Thyroid gland (tissue), 4 donors: ENCODE results near the gene LRRC36. TPM values are rescaled to one million over a fixed set of nuclear protein-coding genes. Genes with fewer than 3 reads are reported as not detected.
A peak's percentile ranks its signal among the peaks of the same experiment; 100 is the strongest.

ENCODE experiments used
- DNase-seq, 2 donors: peaks; one replicate each; pipeline ENCODE4 v3.0.0-alpha.2; 2019
- H3K27ac ChIP-seq, 3 donors: fragments of 200-600 bp; sonication (generic); 1 replicate in 2 of 3; 2 replicates in 1 of 3; pipeline ENCODE4 v1.5.1; 2016 to 2019; ENCODE audit warnings: mild to moderate bottlenecking in 1 of 3, moderate library complexity in 1 of 3
- H3K27me3 ChIP-seq: fragments of 200-600 bp; sonication (generic); one replicate; pipeline ENCODE4 v1.5.1; 2019
- H3K36me3 ChIP-seq, 2 donors: fragments of 200-600 bp; sonication (generic); one replicate each; pipeline ENCODE4 v1.5.1; 2016 to 2019
- H3K4me1 ChIP-seq, 2 donors: fragments of 200-600 bp; sonication (generic); one replicate each; pipeline ENCODE4 v1.5.1; 2017 to 2019
- H3K4me3 ChIP-seq, 3 donors: fragments of 200-600 bp; sonication (generic); replicated peaks in 1 of 3; 1 replicate in 2 of 3; 2 replicates in 1 of 3; pipeline ENCODE4 v1.5.1; 2016; ENCODE audit warnings: mild to moderate bottlenecking in 1 of 3
- H3K9me3 ChIP-seq: fragments of 200-600 bp; sonication (generic); one replicate; pipeline ENCODE4 v1.5.1; 2017
- CTCF ChIP-seq, 6 experiments: fragments of 200-600 bp in 3 of 6; fragments of 450-650 bp in 3 of 6; sonication (generic) in 3 of 6; IDR thresholded peaks; one replicate each; pipeline ENCODE4 v1.5.1; 2016 to 2019; ENCODE audit warnings: antibody characterized with exemption in 6 of 6, mild to moderate bottlenecking in 2 of 6, inconsistent platforms in 1 of 6, moderate library complexity in 1 of 6
- POLR2A ChIP-seq, 2 donors: fragments of 450-650 bp; IDR thresholded peaks; one replicate each; pipeline ENCODE4 v1.6.1; 2017; ENCODE audit warnings: antibody characterized with exemption in 2 of 2, mild to moderate bottlenecking in 2 of 2, moderate library complexity in 1 of 2
- WGBS, 2 donors: methylation state at CpG; one replicate each; pipeline ENCODE4 v1.1.5; 2017; 5-methylcytosine and 5-hydroxymethylcytosine counted together
- intact Hi-C: fragments of 100-400 bp; cut with DNase I; formaldehyde crosslinking; loops from one replicate; pipeline ENCODE4 v1.15.1; 2023
- small RNA-seq: library from RNA; depleted of rRNA; stranded (forward); fragments of <200 nt; gene quantifications from one replicate; pipeline ENCODE3, GENCODE V24; 2016
- total RNA-seq, 4 donors: library from RNA; depleted of rRNA; stranded (reverse); fragments of >200 nt; gene quantifications; one replicate each; pipeline ENCODE4 v1.2.3, GENCODE V29; 2016

LRRC36 gene
- total RNA-seq, 4 donors from 2014 or later, result 0.22 TPM; not detected in 3

GRCh38 chr16:67433131-67433719, 106.6 kb downstream of the LRRC36 start:
- H3K27ac ChIP-seq, result peak overlapping the region; percentile 87 to 91 (median 90)
- 70 to 77% methylated on average over 5 of the region's 5 CpGs for WGBS, 2 donors

More at GRCh38 chr16:67433131-67433719, 106.6 kb downstream of the LRRC36 start:
- Histone ChIP-seq H3K27me3 (no peaks in the 10 kb centered on the region), H3K9me3 (no peaks in the 10 kb centered on the region), H3K4me1 (peaks cover 56 to 79% of the 10 kb centered on the region in 2 donors), H3K36me3 (peaks cover 9 to 13% of the 10 kb centered on the region in 2 donors), H3K4me3 (no peak overlapping the region)
- peak; percentile 76 to 78 for DNase-seq
- no peak for TF ChIP-seq POLR2A (IDR thresholded peaks at IDR 0.05)
- TF ChIP-seq CTCF (IDR thresholded peaks at IDR 0.05), result no peak
- intact Hi-C loops, result no loop called here

Small RNAs within 50 kb of the gene (small RNA-seq; reads per million reads assigned to genes)
- gene RNU1-123P, result not detected

Other genes with a start within 250 kb of the LRRC36 start
- 10 to 100 TPM; 11.4 to 18.9 (median 17.5) TPM for gene PHAF1, start 216.9 kb upstream of the LRRC36 start, total RNA-seq
- gene B3GNT9, start 175.8 kb upstream of the LRRC36 start, total RNA-seq, result 100 to 1,000 TPM in 1 of 4 donors, 10 to 100 TPM in 3; 52.0 to 103 (median 85.7) TPM
- gene TRADD, start 166.9 kb upstream of the LRRC36 start, total RNA-seq, result 10 to 100 TPM; 27.0 to 42.2 (median 37.0) TPM
- 10 to 100 TPM; 26.3 to 41.9 (median 35.6) TPM for gene FBXL8, start 166.9 kb upstream of the LRRC36 start, total RNA-seq
- gene HSF4, start 162.1 kb upstream of the LRRC36 start, total RNA-seq, result 10 to 100 TPM; 17.3 to 52.5 (median 36.6) TPM
- gene NOL3, start 156.3 kb upstream of the LRRC36 start, total RNA-seq, result 10 to 100 TPM; 38.3 to 97.0 (median 63.5) TPM
- gene MATCAP1, start 142.9 kb upstream of the LRRC36 start, total RNA-seq, result 10 to 100 TPM; 20.3 to 50.0 (median 32.4) TPM
- gene EXOC3L1, start 136.7 kb upstream of the LRRC36 start, total RNA-seq, result 1 to 10 TPM; 5.9 to 8.6 (median 7.6) TPM
- gene E2F4, start 134.7 kb upstream of the LRRC36 start, total RNA-seq, result 100 to 1,000 TPM in 1 of 4 donors, 10 to 100 TPM in 3; 77.6 to 117 (median 89.1) TPM
- 10 to 100 TPM; 26.0 to 37.8 (median 30.0) TPM for gene ELMO3, start 127.7 kb upstream of the LRRC36 start, total RNA-seq
- gene TMEM208, start 99.7 kb upstream of the LRRC36 start, total RNA-seq, result 10 to 100 TPM; 53.2 to 69.0 (median 58.3) TPM
- 10 to 100 TPM; 17.9 to 26.4 (median 24.3) TPM for gene FHOD1, start 79.3 kb upstream of the LRRC36 start, total RNA-seq
- 1 to 10 TPM in 2 of 4 donors, under 1 TPM in 2; 0.56 to 3.0 (median 1.1) TPM for gene SLC9A5, start 77.8 kb upstream of the LRRC36 start, total RNA-seq
- gene PLEKHG4, start 47.3 kb upstream of the LRRC36 start, total RNA-seq, result 10 to 100 TPM in 2 of 4 donors, 1 to 10 TPM in 2; 8.2 to 11.7 (median 9.5) TPM
- gene KCTD19, start 74 bp upstream of the LRRC36 start, total RNA-seq, result 1 to 10 TPM in 1 of 4 donors, not detected in 3; 2.6 TPM
- 1 to 10 TPM in 2 of 4 donors, under 1 TPM in 2; 0.54 to 2.3 (median 1.5) TPM for gene TPPP3, start 66.7 kb downstream of the LRRC36 start, total RNA-seq
- 10 to 100 TPM; 33.3 to 63.8 (median 50.9) TPM for gene ZDHHC1, start 89.7 kb downstream of the LRRC36 start, total RNA-seq
- gene HSD11B2, start 104.3 kb downstream of the LRRC36 start, total RNA-seq, result 10 to 100 TPM in 2 of 4 donors, 1 to 10 TPM in 2; 4.6 to 11.9 (median 9.0) TPM
- 100 to 1,000 TPM; 110 to 238 (median 142) TPM for gene ATP6V0D1, start 154.3 kb downstream of the LRRC36 start, total RNA-seq
- gene AGRP, start 156.7 kb downstream of the LRRC36 start, total RNA-seq, result not detected
- gene RIPOR1, start 202.0 kb downstream of the LRRC36 start, total RNA-seq, result 10 to 100 TPM; 21.3 to 57.1 (median 41.2) TPM
- gene CTCF, start 235.7 kb downstream of the LRRC36 start, total RNA-seq, result 10 to 100 TPM; 37.2 to 52.1 (median 47.2) TPM